ENCODE measurements around the gene ZNF444. TPM values are rescaled to one million over a fixed set of nuclear protein-coding genes. Genes with fewer than 3 reads are reported as not detected.

Gene ZNF444
- total and polyA plus RNA-seq, 2 of the 8 experiments (the other 6 are each of a cell fraction or from before 2014, with no cell fraction given): 49.5 to 54.5 TPM

GRCh38 chr19:56099638-56100539 lies 41.2 kb upstream of the ZNF444 start:
- CTCF ChIA-PET (ENCODE audit: partially characterized antibody): interaction anchor here (0.6 to 1.2 kb wide), 4 partner anchors 8 to 66 kb away, joined by 3 to 4 read pairs (median 3); no protein-coding TSS in a partner anchor
- H2BK120ac ChIP-seq (replicated peaks; ENCODE audit: low read depth, low read length): no peak overlapping the region

More at GRCh38 chr19:56099638-56100539, 41.2 kb upstream of the ZNF444 start:
- Histone ChIP-seq H3K4me1 (replicated peaks in 1 of 4; ENCODE audit: control insufficient read depth in 3 of 4, insufficient read depth in 4 of 4, low read length in 3 of 4) (no peaks in the 10 kb centered on the region), H3K18ac (ENCODE audit: extremely low read depth, low read length) (no peak overlapping the region), H3K14ac (ENCODE audit: insufficient read length) (no peak overlapping the region), H2AFZ (ENCODE audit: low read length) (no peak overlapping the region), H3K23me2 (ENCODE audit: low read depth, low read length) (no peaks in the 10 kb centered on the region), H3K9me3 (ENCODE audit: insufficient read depth in 2 of 2, low read depth in 1 of 2, low read length in 1 of 2) (no peaks in the 10 kb centered on the region), H2BK15ac (ENCODE audit: low read length) (no peak overlapping the region), H4K5ac (ENCODE audit: insufficient read length, low read depth, low read length) (no peak overlapping the region), H3K4me3 (ENCODE audit: extremely low read depth in 1 of 4, insufficient read depth in 2 of 4, low read depth in 3 of 4, low read length in 4 of 4) (no peak overlapping the region), H4K20me1 (replicated peaks in 1 of 2; ENCODE audit: control insufficient read depth in 1 of 2, insufficient read depth in 2 of 2, low read length in 2 of 2) (peaks cover 20 to 39% of the 10 kb centered on the region in 2 experiments), H2AK5ac (ENCODE audit: low read depth, low read length) (no peak overlapping the region), H3K4me2 (ENCODE audit: insufficient read depth in 1 of 2, low read depth in 2 of 2, low read length in 2 of 2) (no peak overlapping the region), H3K4ac (replicated peaks; ENCODE audit: insufficient read length, low read depth, low read length) (no peak overlapping the region), H3K56ac (replicated peaks; ENCODE audit: insufficient read length, low read depth, low read length) (no peak overlapping the region), H2BK12ac (ENCODE audit: low read depth, low read length) (no peak overlapping the region), H3K27ac (ENCODE audit: low read depth, low read length) (no peak overlapping the region), H4K8ac (ENCODE audit: extremely low read depth, insufficient read depth, low read length) (no peak overlapping the region), H2BK20ac (ENCODE audit: low read length) (no peak overlapping the region), H3K9ac (replicated peaks in 1 of 4; ENCODE audit: extremely low read depth in 1 of 4, low read depth in 3 of 4, low read length in 3 of 4) (no peak overlapping the region), H3K79me2 (ENCODE audit: control insufficient read depth in 1 of 2, insufficient read depth in 2 of 2, low read length in 2 of 2) (peaks cover 4 to 66% of the 10 kb centered on the region in 2 experiments; a peak in 3 of 4 replicates), H2BK5ac (ENCODE audit: low read depth, low read length) (no peak overlapping the region), H3K23ac (ENCODE audit: insufficient read length) (no peak overlapping the region), H3K36me3 (ENCODE audit: control insufficient read depth in 2 of 4, insufficient read depth in 4 of 4, low read length in 3 of 4) (peaks cover 2 to 20% (median 7%) of the 10 kb centered on the region in 4 experiments; a peak in 6 of 8 replicates), H3K27me3 (replicated peaks in 1 of 4; ENCODE audit: control insufficient read depth in 3 of 4, extremely low read depth in 1 of 4, insufficient read depth in 3 of 4, low read length in 3 of 4) (no peaks in the 10 kb centered on the region), H4K91ac (replicated peaks; ENCODE audit: insufficient read length, low read length) (no peak overlapping the region), H3K79me1 (ENCODE audit: low read depth, low read length) (peaks cover 20% of the 10 kb centered on the region)
- TF ChIP-seq CTCF (IDR thresholded peaks at IDR 0.05; ENCODE audit: control extremely low read depth in 1 of 3, insufficient read depth in 1 of 3, low read depth in 1 of 3, low read length in 3 of 3) (no peak), TBP (IDR thresholded peaks at IDR 0.05; ENCODE audit: low read depth, low read length) (no peak), SIX5 (IDR thresholded peaks at IDR 0.05; ENCODE audit: low read depth, low read length) (no peak), SAP30 (IDR thresholded peaks at IDR 0.05; ENCODE audit: insufficient read depth, insufficient replicate concordance, low read length) (no peak), CTBP2 (IDR thresholded peaks at IDR 0.05; ENCODE audit: borderline replicate concordance, insufficient read depth, insufficient read length, low read length) (no peak), TEAD4 (IDR thresholded peaks at IDR 0.05; ENCODE audit: low read depth, low read length) (no peak), TCF12 (IDR thresholded peaks at IDR 0.05; ENCODE audit: low read depth, low read length) (no peak)
- FAIRE-seq (no peak), DNase-seq (ENCODE audit: low read depth in 1 of 2, low spot score in 2 of 2) (no peak)
- WGBS, 2 experiments (ENCODE audit: extremely low coverage in 1 of 2, insufficient coverage in 1 of 2, insufficient read length in 1 of 2, insufficient replicate concordance in 2 of 2, low coverage in 1 of 2, low lambda C conversion rate in 2 of 2, missing lambda C conversion rate in 1 of 2): 94% methylated on average over 25 of the region's 31 CpGs; no CpG with 5 or more reads in 1 of the 2 experiments
- POLR2A ChIA-PET (ENCODE audit: partially characterized antibody): interaction anchor here (0.8 to 1.7 kb wide), 4 partner anchors 8 to 19 kb away, joined by 3 to 7 read pairs (median 4); no protein-coding TSS in a partner anchor

Data from H1 (cell line).